IMR-90 (cell line): Measurements from ENCODE around the gene CPNE2. TPM values are rescaled to one million over a fixed set of nuclear protein-coding genes. Genes with fewer than 3 reads are reported as not detected.

Experiments used
- ATAC-seq: fragments of 200-7000 bp; cut with Tn5 transposase; 2 replicates; pipeline ENCODE4 v1.9.1; 2020; ENCODE audit warnings: low read depth, mild to moderate bottlenecking, moderate library complexity
- BruUV-seq: library from RNA; stranded (reverse); fragments of 400-500 nt; replicated peaks from 2 replicates; lab custom pipeline; 2021; lab: Mats Ljungman, UMichigan
- CTCF ChIA-PET: fragments of 300-600 bp; formaldehyde crosslinking; extraction: SDS; loops from one replicate; lab custom pipeline; 2021; ENCODE audit warnings: antibody characterized with exemption; lab: Yijun Ruan, JAX
- POLR2A ChIA-PET: fragments of 300-600 bp; sonication (Branson Sonifier 250); formaldehyde crosslinking; loops from one replicate; lab custom pipeline; 2022; ENCODE audit warnings: antibody characterized with exemption; ENCODE audit not compliant: unreplicated experiment; lab: Charles Lee
- DNase-seq: peaks from one replicate; pipeline ENCODE4 v3.0.0; 2013
- H2AFZ ChIP-seq: replicated peaks from 2 replicates; pipeline ENCODE3; 2013; ENCODE audit warnings: low read length, mild to moderate bottlenecking; ENCODE audit not compliant: poor library complexity
- H2AK5ac ChIP-seq: 2 replicates; pipeline ENCODE4 v1.6.1; 2013; ENCODE audit warnings: low read depth, low read length, inconsistent platforms
- H2AK9ac ChIP-seq: replicated peaks from 2 replicates; pipeline ENCODE3; 2013; ENCODE audit warnings: mild to moderate bottlenecking, low read depth, low read length, moderate library complexity; ENCODE audit not compliant: poor library complexity
- H2BK120ac ChIP-seq: 2 replicates; pipeline ENCODE4 v1.6.1; 2013; ENCODE audit warnings: low read depth, low read length, inconsistent platforms
- H2BK15ac ChIP-seq: 3 replicates; pipeline ENCODE4 v1.6.1; 2013; ENCODE audit warnings: low read depth, low read length, inconsistent platforms
- H2BK20ac ChIP-seq: 2 replicates; pipeline ENCODE4 v1.6.1; 2013; ENCODE audit warnings: low read depth, mild to moderate bottlenecking, inconsistent platforms, low read length, moderate library complexity
- H2BK5ac ChIP-seq: 2 replicates; pipeline ENCODE4 v1.6.1; 2013; ENCODE audit warnings: mild to moderate bottlenecking, low read depth, low read length, inconsistent platforms; ENCODE audit not compliant: poor library complexity, severe bottlenecking
- H3K14ac ChIP-seq: replicated peaks from 2 replicates; pipeline ENCODE4 v1.6.1; 2013; ENCODE audit warnings: low read depth, low read length, inconsistent platforms
- H3K18ac ChIP-seq: 2 replicates; pipeline ENCODE4 v1.6.1; 2013; ENCODE audit warnings: low read depth, low read length, control low read depth
- H3K23ac ChIP-seq: 2 replicates; pipeline ENCODE4 v1.6.1; 2013; ENCODE audit warnings: low read depth, low read length, inconsistent platforms
- H3K27ac ChIP-seq: 2 replicates; pipeline ENCODE4 v1.5.1; 2013; ENCODE audit warnings: mild to moderate bottlenecking, control low read depth, low read length; ENCODE audit not compliant: insufficient read depth
- H3K27me3 ChIP-seq: 2 replicates; pipeline ENCODE4 v1.6.1; 2013; ENCODE audit warnings: low read length; ENCODE audit not compliant: control insufficient read depth, insufficient read depth
- H3K36me3 ChIP-seq: 2 replicates; pipeline ENCODE4 v1.6.1; 2013; ENCODE audit warnings: low read length, mixed read lengths; ENCODE audit not compliant: control insufficient read depth, insufficient read depth
- H3K4ac ChIP-seq: 2 replicates; pipeline ENCODE4 v1.6.1; 2013; ENCODE audit warnings: low read depth, low read length, inconsistent platforms
- H3K4me1 ChIP-seq: 2 replicates; pipeline ENCODE4 v1.6.1; 2013; ENCODE audit warnings: low read length, mixed read lengths; ENCODE audit not compliant: control insufficient read depth, insufficient read depth
- H3K4me2 ChIP-seq: 2 replicates; pipeline ENCODE4 v1.6.1; 2013; ENCODE audit warnings: low read depth, mild to moderate bottlenecking, control low read depth, low read length, moderate library complexity
- H3K4me3 ChIP-seq: 2 replicates; pipeline ENCODE4 v1.5.1; 2013; ENCODE audit warnings: low read depth, mild to moderate bottlenecking, control low read depth, low read length, moderate library complexity; ENCODE audit not compliant: insufficient read depth
- H3K56ac ChIP-seq: 2 replicates; pipeline ENCODE4 v1.6.1; 2013; ENCODE audit warnings: low read length, inconsistent platforms; ENCODE audit not compliant: insufficient read depth; ENCODE audit errors: extremely low read depth
- H3K79me1 ChIP-seq, 2 experiments: 2 replicates each; pipeline ENCODE4 v1.6.1; 2013; ENCODE audit warnings: low read length in 2 of 2, inconsistent platforms in 1 of 2, low read depth in 1 of 2
- H3K9ac ChIP-seq: 2 replicates; pipeline ENCODE4 v1.6.1; 2013; ENCODE audit warnings: low read depth, low read length, control low read depth
- H3K9me1 ChIP-seq: 2 replicates; pipeline ENCODE4 v1.6.1; 2013; ENCODE audit warnings: low read length, inconsistent platforms; ENCODE audit not compliant: insufficient read depth
- H3K9me3 ChIP-seq: 2 replicates; pipeline ENCODE4 v1.6.1; 2013; ENCODE audit warnings: low read length; ENCODE audit not compliant: control insufficient read depth, insufficient read depth
- H4K20me1 ChIP-seq: 2 replicates; pipeline ENCODE4 v1.6.1; 2013; ENCODE audit warnings: low read length, inconsistent platforms; ENCODE audit not compliant: insufficient read depth
- H4K5ac ChIP-seq: 2 replicates; pipeline ENCODE4 v1.6.1; 2013; ENCODE audit warnings: mild to moderate bottlenecking, low read depth, low read length, control low read depth
- H4K8ac ChIP-seq, 2 experiments: 2 replicates each; pipeline ENCODE4 v1.6.1; 2013; ENCODE audit warnings: low read depth in 2 of 2, low read length in 2 of 2, control low read depth in 1 of 2, inconsistent platforms in 1 of 2
- H4K91ac ChIP-seq: 2 replicates; pipeline ENCODE4 v1.6.1; 2013; ENCODE audit warnings: low read depth, low read length, inconsistent platforms; ENCODE audit not compliant: insufficient read depth
- BHLHE40 ChIP-seq: fragments of 150-350 bp; IDR thresholded peaks from 2 replicates; pipeline ENCODE4 v1.6.1; 2016; ENCODE audit warnings: mild to moderate bottlenecking, low read depth, low read length
- ELK1 ChIP-seq: fragments of 150-350 bp; IDR thresholded peaks from 2 replicates; pipeline ENCODE4 v1.6.1; 2016; ENCODE audit warnings: low read depth, mild to moderate bottlenecking, low read length, moderate library complexity, borderline replicate concordance
- MXI1 ChIP-seq: IDR thresholded peaks from 2 replicates; pipeline ENCODE4 v1.6.1; 2012; ENCODE audit warnings: low read depth, mild to moderate bottlenecking, low read length, moderate library complexity, borderline replicate concordance
- RAD21 ChIP-seq: IDR thresholded peaks from 2 replicates; pipeline ENCODE4 v1.6.1; 2012; ENCODE audit warnings: low read length, improper control_type of control experiment
- WGBS, 2 experiments: methylation state at CpG; one replicate each; pipeline versions ENCODE4 v1.1.5 to v1.1.7; 2013; ENCODE audit warnings: missing lambda C conversion rate in 2 of 2; ENCODE audit not compliant: insufficient read length in 1 of 2; ENCODE audit errors: extremely low coverage in 2 of 2; 5-methylcytosine and 5-hydroxymethylcytosine counted together
- dilution Hi-C: fragments of 300-500 bp; cut with HindIII; formaldehyde crosslinking; loops from one replicate; pipeline ENCODE4 v1.14.3; 2018; ENCODE audit warnings: low sequenced_read_pairs; ENCODE audit not compliant: unreplicated experiment
- in situ Hi-C: fragments of 300-500 bp; cut with MboI; formaldehyde crosslinking; loops from 3 replicates; pipeline ENCODE4 v1.14.3; 2019; ENCODE audit warnings: low sequenced_read_pairs, inconsistent platforms, mixed read lengths
- intact Hi-C: fragments of 100-400 bp; cut with micrococcal nuclease; formaldehyde crosslinking; loops from 2 replicates; pipeline ENCODE4 v1.10.0; 2022
- polyA plus RNA-seq, 3 experiments: library from polyadenylated mRNA; depleted of rRNA; stranded (reverse); fragments of >200 nt; gene quantifications; 2 replicates each; pipeline ENCODE4 v1.2.3, GENCODE V29; 2012; ENCODE audit warnings: low replicate concordance in 1 of 3
- total RNA-seq: library from RNA; depleted of rRNA; stranded (reverse); fragments of >200 nt; gene quantifications from 2 replicates; pipeline ENCODE4 v1.2.3, GENCODE V29; 2012
- TF ChIP-seq, protein P1 (sequence below): fragments of 150-350 bp; IDR thresholded peaks from 2 replicates; pipeline ENCODE4 v1.6.1; 2017; ENCODE audit warnings: mild to moderate bottlenecking, antibody characterized with exemption, low read length, low read depth

CPNE2 gene
- total and polyA plus RNA-seq, 2 of the 4 experiments (the other 2 are of a cell fraction) = 15.4 to 48.0 TPM

- no peak overlapping the region for H3K4me3 ChIP-seq
- H3K9me1 ChIP-seq = peaks cover 13% of the 10 kb centered on the region
- no peak overlapping the region for H2BK20ac ChIP-seq
- H3K18ac ChIP-seq = no peak overlapping the region
- H2BK120ac ChIP-seq = no peak overlapping the region
- H4K91ac ChIP-seq = no peak overlapping the region
- H2AK5ac ChIP-seq = no peak overlapping the region
- H3K4me1 ChIP-seq = no peaks in the 10 kb centered on the region
- H4K8ac ChIP-seq = no peak overlapping the region
- intact Hi-C loops = no loop called here
- no peak for ATAC-seq
- H3K4ac ChIP-seq = no peak overlapping the region
- in situ Hi-C loops = no loop called here
- H3K23ac ChIP-seq = no peak overlapping the region
- no peak overlapping the region for H2BK15ac ChIP-seq
- H3K36me3 ChIP-seq = no peaks in the 10 kb centered on the region; the same call in 1 of the 2 replicates
- no peak overlapping the region for H2BK5ac ChIP-seq
- DNase-seq = no peak
- no peak for TF ChIP-seq RAD21
- TF ChIP-seq, protein P1, sequence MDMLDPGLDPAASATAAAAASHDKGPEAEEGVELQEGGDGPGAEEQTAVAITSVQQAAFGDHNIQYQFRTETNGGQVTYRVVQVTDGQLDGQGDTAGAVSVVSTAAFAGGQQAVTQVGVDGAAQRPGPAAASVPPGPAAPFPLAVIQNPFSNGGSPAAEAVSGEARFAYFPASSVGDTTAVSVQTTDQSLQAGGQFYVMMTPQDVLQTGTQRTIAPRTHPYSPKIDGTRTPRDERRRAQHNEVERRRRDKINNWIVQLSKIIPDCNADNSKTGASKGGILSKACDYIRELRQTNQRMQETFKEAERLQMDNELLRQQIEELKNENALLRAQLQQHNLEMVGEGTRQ = no peak
- no peak for TF ChIP-seq BHLHE40
- no peak for TF ChIP-seq MXI1
- no peak for TF ChIP-seq ELK1
- ChIA-PET CTCF (no interaction called here), POLR2A (no interaction called here)
- BruUV-seq = no TSS peak
- no peak overlapping the region for H2AFZ ChIP-seq
- H4K5ac ChIP-seq = no peak overlapping the region
- no peaks in the 10 kb centered on the region for H3K79me1 ChIP-seq
- no peak overlapping the region for H3K9ac ChIP-seq
- H4K20me1 ChIP-seq = no peaks in the 10 kb centered on the region
- H3K9me3 ChIP-seq = no peaks in the 10 kb centered on the region
- H3K14ac ChIP-seq = no peak overlapping the region
- H3K27ac ChIP-seq = no peak overlapping the region
- no peaks in the 10 kb centered on the region for H3K27me3 ChIP-seq
- no peak overlapping the region for H3K4me2 ChIP-seq
- no peak overlapping the region for H2AK9ac ChIP-seq
- dilution Hi-C loops = no loop called here
- H3K56ac ChIP-seq = no peak overlapping the region
- WGBS, 2 experiments = 83 to 100% methylated on average over 1 to 12 of the region's 16 CpGs
Measured at GRCh38 chr16:57141822-57142631, 49.6 kb downstream of the CPNE2 start.
